IMR-90 (cell line): ENCODE data around the gene ZNF277. TPM values are rescaled to one million over a fixed set of nuclear protein-coding genes. Genes with fewer than 3 reads are reported as not detected.

Experiments
- ATAC-seq: fragments of 200-7000 bp; cut with Tn5 transposase; 2 replicates; pipeline ENCODE4 v1.9.1; 2020; ENCODE audit warnings: low read depth, mild to moderate bottlenecking, moderate library complexity
- BruUV-seq: library from RNA; stranded (reverse); fragments of 400-500 nt; replicated peaks from 2 replicates; lab custom pipeline; 2021; lab: Mats Ljungman, UMichigan
- CTCF ChIA-PET: fragments of 300-600 bp; formaldehyde crosslinking; extraction: SDS; loops from one replicate; lab custom pipeline; 2021; ENCODE audit warnings: antibody characterized with exemption; lab: Yijun Ruan, JAX
- POLR2A ChIA-PET: fragments of 300-600 bp; sonication (Branson Sonifier 250); formaldehyde crosslinking; loops from one replicate; lab custom pipeline; 2022; ENCODE audit warnings: antibody characterized with exemption; ENCODE audit not compliant: unreplicated experiment; lab: Charles Lee
- DNase-seq: peaks from one replicate; pipeline ENCODE4 v3.0.0; 2013
- H2AFZ ChIP-seq: replicated peaks from 2 replicates; pipeline ENCODE3; 2013; ENCODE audit warnings: low read length, mild to moderate bottlenecking; ENCODE audit not compliant: poor library complexity
- H2AK5ac ChIP-seq: 2 replicates; pipeline ENCODE4 v1.6.1; 2013; ENCODE audit warnings: low read depth, low read length, inconsistent platforms
- H2AK9ac ChIP-seq: replicated peaks from 2 replicates; pipeline ENCODE3; 2013; ENCODE audit warnings: mild to moderate bottlenecking, low read depth, low read length, moderate library complexity; ENCODE audit not compliant: poor library complexity
- H2BK120ac ChIP-seq: 2 replicates; pipeline ENCODE4 v1.6.1; 2013; ENCODE audit warnings: low read depth, low read length, inconsistent platforms
- H2BK15ac ChIP-seq: 3 replicates; pipeline ENCODE4 v1.6.1; 2013; ENCODE audit warnings: low read depth, low read length, inconsistent platforms
- H2BK20ac ChIP-seq: 2 replicates; pipeline ENCODE4 v1.6.1; 2013; ENCODE audit warnings: low read depth, mild to moderate bottlenecking, inconsistent platforms, low read length, moderate library complexity
- H2BK5ac ChIP-seq: 2 replicates; pipeline ENCODE4 v1.6.1; 2013; ENCODE audit warnings: mild to moderate bottlenecking, low read depth, low read length, inconsistent platforms; ENCODE audit not compliant: poor library complexity, severe bottlenecking
- H3K14ac ChIP-seq: replicated peaks from 2 replicates; pipeline ENCODE4 v1.6.1; 2013; ENCODE audit warnings: low read depth, low read length, inconsistent platforms
- H3K18ac ChIP-seq: 2 replicates; pipeline ENCODE4 v1.6.1; 2013; ENCODE audit warnings: low read depth, low read length, control low read depth
- H3K23ac ChIP-seq: 2 replicates; pipeline ENCODE4 v1.6.1; 2013; ENCODE audit warnings: low read depth, low read length, inconsistent platforms
- H3K27ac ChIP-seq: 2 replicates; pipeline ENCODE4 v1.5.1; 2013; ENCODE audit warnings: mild to moderate bottlenecking, control low read depth, low read length; ENCODE audit not compliant: insufficient read depth
- H3K27me3 ChIP-seq: 2 replicates; pipeline ENCODE4 v1.6.1; 2013; ENCODE audit warnings: low read length; ENCODE audit not compliant: control insufficient read depth, insufficient read depth
- H3K36me3 ChIP-seq: 2 replicates; pipeline ENCODE4 v1.6.1; 2013; ENCODE audit warnings: low read length, mixed read lengths; ENCODE audit not compliant: control insufficient read depth, insufficient read depth
- H3K4ac ChIP-seq: 2 replicates; pipeline ENCODE4 v1.6.1; 2013; ENCODE audit warnings: low read depth, low read length, inconsistent platforms
- H3K4me1 ChIP-seq: 2 replicates; pipeline ENCODE4 v1.6.1; 2013; ENCODE audit warnings: low read length, mixed read lengths; ENCODE audit not compliant: control insufficient read depth, insufficient read depth
- H3K4me2 ChIP-seq: 2 replicates; pipeline ENCODE4 v1.6.1; 2013; ENCODE audit warnings: low read depth, mild to moderate bottlenecking, control low read depth, low read length, moderate library complexity
- H3K4me3 ChIP-seq: 2 replicates; pipeline ENCODE4 v1.5.1; 2013; ENCODE audit warnings: low read depth, mild to moderate bottlenecking, control low read depth, low read length, moderate library complexity; ENCODE audit not compliant: insufficient read depth
- H3K56ac ChIP-seq: 2 replicates; pipeline ENCODE4 v1.6.1; 2013; ENCODE audit warnings: low read length, inconsistent platforms; ENCODE audit not compliant: insufficient read depth; ENCODE audit errors: extremely low read depth
- H3K79me1 ChIP-seq, 2 experiments: 2 replicates each; pipeline ENCODE4 v1.6.1; 2013; ENCODE audit warnings: low read length in 2 of 2, inconsistent platforms in 1 of 2, low read depth in 1 of 2
- H3K9ac ChIP-seq: 2 replicates; pipeline ENCODE4 v1.6.1; 2013; ENCODE audit warnings: low read depth, low read length, control low read depth
- H3K9me1 ChIP-seq: 2 replicates; pipeline ENCODE4 v1.6.1; 2013; ENCODE audit warnings: low read length, inconsistent platforms; ENCODE audit not compliant: insufficient read depth
- H3K9me3 ChIP-seq: 2 replicates; pipeline ENCODE4 v1.6.1; 2013; ENCODE audit warnings: low read length; ENCODE audit not compliant: control insufficient read depth, insufficient read depth
- H4K20me1 ChIP-seq: 2 replicates; pipeline ENCODE4 v1.6.1; 2013; ENCODE audit warnings: low read length, inconsistent platforms; ENCODE audit not compliant: insufficient read depth
- H4K5ac ChIP-seq: 2 replicates; pipeline ENCODE4 v1.6.1; 2013; ENCODE audit warnings: mild to moderate bottlenecking, low read depth, low read length, control low read depth
- H4K8ac ChIP-seq, 2 experiments: 2 replicates each; pipeline ENCODE4 v1.6.1; 2013; ENCODE audit warnings: low read depth in 2 of 2, low read length in 2 of 2, control low read depth in 1 of 2, inconsistent platforms in 1 of 2
- H4K91ac ChIP-seq: 2 replicates; pipeline ENCODE4 v1.6.1; 2013; ENCODE audit warnings: low read depth, low read length, inconsistent platforms; ENCODE audit not compliant: insufficient read depth
- BHLHE40 ChIP-seq: fragments of 150-350 bp; IDR thresholded peaks from 2 replicates; pipeline ENCODE4 v1.6.1; 2016; ENCODE audit warnings: mild to moderate bottlenecking, low read depth, low read length
- CEBPB ChIP-seq: IDR thresholded peaks from 2 replicates; pipeline ENCODE4 v1.6.1; 2012; ENCODE audit warnings: low read depth, low read length, improper control_type of control experiment
- CHD1 ChIP-seq: IDR thresholded peaks from 2 replicates; pipeline ENCODE4 v1.6.1; 2012; ENCODE audit warnings: low read depth, low read length, improper control_type of control experiment
- ELK1 ChIP-seq: fragments of 150-350 bp; IDR thresholded peaks from 2 replicates; pipeline ENCODE4 v1.6.1; 2016; ENCODE audit warnings: low read depth, mild to moderate bottlenecking, low read length, moderate library complexity, borderline replicate concordance
- FOS ChIP-seq: fragments of 150-350 bp; IDR thresholded peaks from 2 replicates; pipeline ENCODE4 v1.6.1; 2016; ENCODE audit warnings: low read depth, low read length
- MAFK ChIP-seq: IDR thresholded peaks from 2 replicates; pipeline ENCODE4 v1.6.1; 2012; ENCODE audit warnings: low read depth, low read length, improper control_type of control experiment
- MAZ ChIP-seq: IDR thresholded peaks from 2 replicates; pipeline ENCODE4 v1.6.1; 2012; ENCODE audit warnings: low read depth, mild to moderate bottlenecking, low read length, improper control_type of control experiment, moderate library complexity, borderline replicate concordance
- MXI1 ChIP-seq: IDR thresholded peaks from 2 replicates; pipeline ENCODE4 v1.6.1; 2012; ENCODE audit warnings: low read depth, mild to moderate bottlenecking, low read length, moderate library complexity, borderline replicate concordance
- NFE2L2 ChIP-seq: fragments of 150-350 bp; IDR thresholded peaks from 2 replicates; pipeline ENCODE4 v1.6.1; 2016; ENCODE audit warnings: low read depth, mild to moderate bottlenecking, low read length
- POLR2A ChIP-seq: IDR thresholded peaks from 2 replicates; pipeline ENCODE4 v1.6.1; 2012; ENCODE audit warnings: mild to moderate bottlenecking, low read depth, low read length
- RAD21 ChIP-seq: IDR thresholded peaks from 2 replicates; pipeline ENCODE4 v1.6.1; 2012; ENCODE audit warnings: low read length, improper control_type of control experiment
- RCOR1 ChIP-seq: IDR thresholded peaks from 2 replicates; pipeline ENCODE4 v1.6.1; 2012; ENCODE audit warnings: mild to moderate bottlenecking, low read length, improper control_type of control experiment; ENCODE audit not compliant: insufficient replicate concordance
- RFX5 ChIP-seq: IDR thresholded peaks from 2 replicates; pipeline ENCODE4 v1.8.0; 2012; ENCODE audit warnings: low read depth, mild to moderate bottlenecking, low read length, moderate library complexity
- SMC3 ChIP-seq: fragments of 150-350 bp; IDR thresholded peaks from 2 replicates; pipeline ENCODE4 v1.6.1; 2016; ENCODE audit warnings: low read depth, mild to moderate bottlenecking, antibody characterized with exemption, low read length, moderate library complexity
- WGBS, 2 experiments: methylation state at CpG; one replicate each; pipeline versions ENCODE4 v1.1.5 to v1.1.7; 2013; ENCODE audit warnings: missing lambda C conversion rate in 2 of 2; ENCODE audit not compliant: insufficient read length in 1 of 2; ENCODE audit errors: extremely low coverage in 2 of 2; 5-methylcytosine and 5-hydroxymethylcytosine counted together
- dilution Hi-C: fragments of 300-500 bp; cut with HindIII; formaldehyde crosslinking; loops from one replicate; pipeline ENCODE4 v1.14.3; 2018; ENCODE audit warnings: low sequenced_read_pairs; ENCODE audit not compliant: unreplicated experiment
- in situ Hi-C: fragments of 300-500 bp; cut with MboI; formaldehyde crosslinking; loops from 3 replicates; pipeline ENCODE4 v1.14.3; 2019; ENCODE audit warnings: low sequenced_read_pairs, inconsistent platforms, mixed read lengths
- intact Hi-C: fragments of 100-400 bp; cut with micrococcal nuclease; formaldehyde crosslinking; loops from 2 replicates; pipeline ENCODE4 v1.10.0; 2022
- polyA plus RNA-seq, 3 experiments: library from polyadenylated mRNA; depleted of rRNA; stranded (reverse); fragments of >200 nt; gene quantifications; 2 replicates each; pipeline ENCODE4 v1.2.3, GENCODE V29; 2012; ENCODE audit warnings: low replicate concordance in 1 of 3
- total RNA-seq: library from RNA; depleted of rRNA; stranded (reverse); fragments of >200 nt; gene quantifications from 2 replicates; pipeline ENCODE4 v1.2.3, GENCODE V29; 2012
- TF ChIP-seq, protein P1 (sequence below): fragments of 150-350 bp; IDR thresholded peaks from 2 replicates; pipeline ENCODE4 v1.6.1; 2017; ENCODE audit warnings: mild to moderate bottlenecking, antibody characterized with exemption, low read length, low read depth
- TF ChIP-seq, protein P2 (sequence below): conservative IDR thresholded peaks from 2 replicates; pipeline ENCODE4 v1.5.1; 2012; ENCODE audit warnings: mild to moderate bottlenecking, low read depth, low read length, improper control_type of control experiment

The ZNF277 gene
- total and polyA plus RNA-seq, 2 of the 4 experiments (the other 2 are of a cell fraction), result 7.3 to 21.3 TPM

DNA sequence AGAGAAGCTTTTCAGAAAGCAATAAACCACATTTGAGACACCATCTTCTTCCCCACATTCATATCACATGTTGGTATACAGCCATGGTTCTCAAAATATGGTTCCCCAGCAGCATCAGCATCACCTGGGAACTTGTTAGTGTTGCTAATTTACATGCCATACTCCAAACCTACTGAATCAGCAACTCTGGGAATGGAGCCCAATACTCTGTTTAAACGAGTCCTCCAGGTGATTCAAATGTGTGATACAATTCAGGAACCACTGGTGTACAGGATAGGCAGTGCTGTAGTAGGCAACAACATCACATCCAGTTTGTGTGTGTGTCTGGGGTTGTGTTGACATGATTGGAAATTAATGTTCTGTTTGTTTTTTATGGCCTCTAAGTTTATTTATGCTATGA, 47.7 kb downstream of the ZNF277 start:
- Histone ChIP-seq H3K79me1 (peaks cover 14 to 17% of the 10 kb centered on the region in 2 experiments), H2BK120ac (no peak overlapping the region), H4K91ac (no peak overlapping the region), H3K4ac (no peak overlapping the region), H3K4me3 (no peak overlapping the region), H4K5ac (no peak overlapping the region), H2BK20ac (no peak overlapping the region), H3K9ac (no peak overlapping the region), H3K36me3 (no peaks in the 10 kb centered on the region), H3K56ac (no peak overlapping the region), H3K23ac (no peak overlapping the region), H4K8ac (no peak overlapping the region), H3K9me3 (no peaks in the 10 kb centered on the region), H3K4me2 (no peak overlapping the region), H2BK15ac (no peak overlapping the region), H2AFZ (no peak overlapping the region), H3K9me1 (peaks cover 3% of the 10 kb centered on the region; the same call in 1 of the 2 replicates), H4K20me1 (peaks cover 7% of the 10 kb centered on the region; the same call in 1 of the 2 replicates), H3K18ac (no peak overlapping the region), H3K27ac (no peak overlapping the region), H3K4me1 (no peaks in the 10 kb centered on the region), H2AK9ac (no peak overlapping the region), H2BK5ac (no peak overlapping the region), H2AK5ac (no peak overlapping the region), H3K14ac (no peak overlapping the region), H3K27me3 (no peaks in the 10 kb centered on the region)
- intact Hi-C loops, result no loop called here
- dilution Hi-C loops, result no loop called here
- TF ChIP-seq NFE2L2 (no peak), BHLHE40 (no peak), ELK1 (no peak), POLR2A (no peak), MXI1 (no peak), MAZ (no peak), CHD1 (no peak), CEBPB (no peak), MAFK (no peak), RFX5 (no peak), RCOR1 (no peak), FOS (no peak), SMC3 (no peak), RAD21 (no peak)
- TF ChIP-seq, protein P1, sequence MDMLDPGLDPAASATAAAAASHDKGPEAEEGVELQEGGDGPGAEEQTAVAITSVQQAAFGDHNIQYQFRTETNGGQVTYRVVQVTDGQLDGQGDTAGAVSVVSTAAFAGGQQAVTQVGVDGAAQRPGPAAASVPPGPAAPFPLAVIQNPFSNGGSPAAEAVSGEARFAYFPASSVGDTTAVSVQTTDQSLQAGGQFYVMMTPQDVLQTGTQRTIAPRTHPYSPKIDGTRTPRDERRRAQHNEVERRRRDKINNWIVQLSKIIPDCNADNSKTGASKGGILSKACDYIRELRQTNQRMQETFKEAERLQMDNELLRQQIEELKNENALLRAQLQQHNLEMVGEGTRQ, result no peak
- TF ChIP-seq, protein P2, sequence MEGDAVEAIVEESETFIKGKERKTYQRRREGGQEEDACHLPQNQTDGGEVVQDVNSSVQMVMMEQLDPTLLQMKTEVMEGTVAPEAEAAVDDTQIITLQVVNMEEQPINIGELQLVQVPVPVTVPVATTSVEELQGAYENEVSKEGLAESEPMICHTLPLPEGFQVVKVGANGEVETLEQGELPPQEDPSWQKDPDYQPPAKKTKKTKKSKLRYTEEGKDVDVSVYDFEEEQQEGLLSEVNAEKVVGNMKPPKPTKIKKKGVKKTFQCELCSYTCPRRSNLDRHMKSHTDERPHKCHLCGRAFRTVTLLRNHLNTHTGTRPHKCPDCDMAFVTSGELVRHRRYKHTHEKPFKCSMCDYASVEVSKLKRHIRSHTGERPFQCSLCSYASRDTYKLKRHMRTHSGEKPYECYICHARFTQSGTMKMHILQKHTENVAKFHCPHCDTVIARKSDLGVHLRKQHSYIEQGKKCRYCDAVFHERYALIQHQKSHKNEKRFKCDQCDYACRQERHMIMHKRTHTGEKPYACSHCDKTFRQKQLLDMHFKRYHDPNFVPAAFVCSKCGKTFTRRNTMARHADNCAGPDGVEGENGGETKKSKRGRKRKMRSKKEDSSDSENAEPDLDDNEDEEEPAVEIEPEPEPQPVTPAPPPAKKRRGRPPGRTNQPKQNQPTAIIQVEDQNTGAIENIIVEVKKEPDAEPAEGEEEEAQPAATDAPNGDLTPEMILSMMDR, result no peak
- BruUV-seq, result no TSS peak
- ChIA-PET CTCF (no interaction called here), POLR2A (no interaction called here)
- DNase-seq (no peak), ATAC-seq (no peak)
- in situ Hi-C loops, result no loop called here
- no CpG with 5 or more reads among the region's 1 CpG for WGBS, 2 experiments
